HepG2 (cell line): ENCODE measurements around the gene ZBTB7B. TPM values are rescaled to one million over a fixed set of nuclear protein-coding genes. Genes with fewer than 3 reads are reported as not detected.

Experiments used
- AGO1 ChIP-seq: fragments of 200-400 bp; formaldehyde crosslinking; IDR thresholded peaks from 2 replicates; pipeline ENCODE4 v1.6.1; 2017; ENCODE audit warnings: mild to moderate bottlenecking, low read depth, low read length, moderate library complexity; ENCODE audit not compliant: poor library complexity, severe bottlenecking
- EEA1 ChIP-seq: sonication (generic); formaldehyde crosslinking; IDR thresholded peaks from 2 replicates; pipeline ENCODE4 v1.5.1; 2020; ENCODE audit warnings: mild to moderate bottlenecking, missing genetic modification reagents, borderline replicate concordance
- ISX ChIP-seq: sonication (generic); formaldehyde crosslinking; conservative IDR thresholded peaks from 2 replicates; pipeline ENCODE4 v1.5.0; 2020; ENCODE audit warnings: missing genetic modification reagents
- JARID2 ChIP-seq: sonication (generic); formaldehyde crosslinking; IDR thresholded peaks from 2 replicates; pipeline ENCODE4 v1.8.1; 2023; ENCODE audit warnings: missing genetic modification reagents, inconsistent platforms; ENCODE audit not compliant: insufficient replicate concordance
- MATR3 ChIP-seq: sonication (generic); formaldehyde crosslinking; IDR thresholded peaks from 2 replicates; pipeline ENCODE4 v1.4.0; 2020; ENCODE audit warnings: missing genetic modification reagents
- MEIS1 ChIP-seq: sonication (generic); formaldehyde crosslinking; IDR thresholded peaks from 2 replicates; pipeline ENCODE4 v1.9.0; 2021; ENCODE audit warnings: mild to moderate bottlenecking, missing genetic modification reagents, moderate library complexity, borderline replicate concordance
- MYPOP ChIP-seq: sonication (generic); formaldehyde crosslinking; IDR thresholded peaks from 2 replicates; pipeline ENCODE4 v1.8.1; 2023; ENCODE audit warnings: mild to moderate bottlenecking, moderate library complexity, missing genetic modification reagents
- NR2C2 ChIP-seq: sonication (generic); formaldehyde crosslinking; IDR thresholded peaks from 2 replicates; pipeline ENCODE4 v1.4.0; 2020; ENCODE audit warnings: missing genetic modification reagents, mild to moderate bottlenecking, moderate library complexity, borderline replicate concordance
- PAF1 ChIP-seq: IDR thresholded peaks from 2 replicates; pipeline ENCODE4 v1.6.1; 2016; ENCODE audit warnings: missing genetic modification reagents, missing compliant biosample characterization
- REPIN1 ChIP-seq: sonication (generic); formaldehyde crosslinking; IDR thresholded peaks from 2 replicates; pipeline ENCODE4 v1.8.0; 2022; ENCODE audit warnings: missing genetic modification reagents, low read depth, mild to moderate bottlenecking, borderline replicate concordance
- SMYD3 ChIP-seq: sonication (generic); formaldehyde crosslinking; IDR thresholded peaks from 2 replicates; pipeline ENCODE4 v1.8.1; 2023; ENCODE audit warnings: mild to moderate bottlenecking, missing genetic modification reagents
- TCF12 ChIP-seq, 2 experiments: fragments of 450-650 bp in 1 of 2; sonication (generic) in 1 of 2; formaldehyde crosslinking in 1 of 2; IDR thresholded peaks; 2 replicates each; pipeline versions ENCODE4 v1.6.1 to v1.8.0; 2017 to 2022; ENCODE audit warnings: antibody characterized with exemption in 1 of 2, mild to moderate bottlenecking in 1 of 2, missing genetic modification reagents in 1 of 2, moderate library complexity in 1 of 2
- TRAFD1 ChIP-seq: sonication (generic); formaldehyde crosslinking; IDR thresholded peaks from 2 replicates; pipeline ENCODE4 v1.5.1; 2020; ENCODE audit warnings: missing genetic modification reagents, mild to moderate bottlenecking, borderline replicate concordance
- ZBTB10 ChIP-seq: sonication (generic); formaldehyde crosslinking; IDR thresholded peaks from 2 replicates; pipeline ENCODE4 v1.4.0; 2020; ENCODE audit warnings: missing genetic modification reagents, borderline replicate concordance
- ZBTB39 ChIP-seq: sonication (generic); formaldehyde crosslinking; IDR thresholded peaks from 2 replicates; pipeline ENCODE4 v1.5.0; 2020; ENCODE audit warnings: missing genetic modification reagents
- ZFP1 ChIP-seq: IDR thresholded peaks from 2 replicates; pipeline ENCODE4 v1.6.1; 2016
- ZFP90 ChIP-seq: sonication (generic); formaldehyde crosslinking; IDR thresholded peaks from 2 replicates; pipeline ENCODE4 v1.8.0; 2022; ENCODE audit warnings: missing genetic modification reagents, mild to moderate bottlenecking, inconsistent platforms, borderline replicate concordance
- ZNF180 ChIP-seq: sonication (generic); formaldehyde crosslinking; IDR thresholded peaks from 2 replicates; pipeline ENCODE4 v1.4.0; 2020; ENCODE audit warnings: low read depth, missing genetic modification reagents, borderline replicate concordance
- ZNF605 ChIP-seq: sonication (generic); formaldehyde crosslinking; IDR thresholded peaks from 2 replicates; pipeline ENCODE4 v1.8.0; 2022; ENCODE audit warnings: mild to moderate bottlenecking, missing genetic modification reagents
- ZNF644 ChIP-seq: IDR thresholded peaks from 2 replicates; pipeline ENCODE4 v1.6.1; 2016; ENCODE audit warnings: low read depth
- ZNF841 ChIP-seq: sonication (generic); formaldehyde crosslinking; IDR thresholded peaks from 2 replicates; pipeline ENCODE4 v1.8.1; 2023; ENCODE audit warnings: missing genetic modification reagents, borderline replicate concordance
- polyA plus RNA-seq, 8 experiments: library from polyadenylated mRNA; depleted of rRNA in 3 of 8; stranded (reverse) in 7 of 8; unstranded in 1 of 8; fragments of >200 nt; fragmentation: Illumina TruSeq in 4 of 8; extraction: Trizol in 4 of 8; gene quantifications; 2 replicates each; pipeline versions ENCODE4 v1.2.1 to v1.2.3, GENCODE V29; 2011 to 2016; ENCODE audit warnings: low read depth in 4 of 8, missing spikeins in 1 of 8, mixed read lengths in 1 of 8; ENCODE audit not compliant: insufficient read depth in 1 of 8
- total RNA-seq, 5 experiments: library from RNA; depleted of rRNA; stranded (reverse); fragments of >200 nt; fragmentation: Illumina TruSeq; extraction: Trizol; gene quantifications; 2 replicates each; pipeline ENCODE4 v1.2.3, GENCODE V29; 2016; ENCODE audit warnings: low read depth in 1 of 5

ZBTB7B gene
- total and polyA plus RNA-seq, 2 of the 13 experiments (the other 11 are each of a cell fraction or from before 2014, with no cell fraction given), result 15.5 to 17.5 TPM

- TF ChIP-seq JARID2 (no peak), ZBTB10 (CRISPR knock-in tag) (peak; percentile 99; the same call in 1 of the 2 replicates), ZNF605 (CRISPR knock-in tag) (peak; percentile 50; the same call in 1 of the 2 replicates), EEA1 (CRISPR knock-in tag) (no peak), NR2C2 (CRISPR knock-in tag) (peak; percentile 98), AGO1 (no peak), MEIS1 (CRISPR knock-in tag) (no peak), ZBTB39 (CRISPR knock-in tag) (no peak), TCF12 (IDR thresholded peaks at IDR 0.05) (no peak), TCF12 (CRISPR knock-in tag; IDR thresholded peaks at IDR 0.05) (no peak), ZNF644 (CRISPR knock-in tag) (no peak), ZNF841 (CRISPR knock-in tag) (0 out of 2 replicates have a peak, but pooled peaks have one; percentile 26), SMYD3 (CRISPR knock-in tag) (peak; percentile 83; the same call in 1 of the 2 replicates), TRAFD1 (0 out of 2 replicates have a peak, but pooled peaks have one; percentile 9), ISX (CRISPR knock-in tag) (no peak), MATR3 (CRISPR knock-in tag) (no peak), ZNF180 (CRISPR knock-in tag) (no peak), PAF1 (CRISPR knock-in tag) (no peak), ZFP1 (CRISPR knock-in tag) (no peak), REPIN1 (CRISPR knock-in tag) (peak; percentile 80; the same call in 1 of the 2 replicates), MYPOP (peak; percentile 87; the same call in 1 of the 2 replicates), ZFP90 (CRISPR knock-in tag) (peak; percentile 3; the same call in 1 of the 2 replicates)
Measured at GRCh38 chr1:154974102-154974807, 28.3 kb upstream of the ZBTB7B start, which contains the start of gene CKS1B (continued).
